OCI-M1 (cell line): ENCODE results near the gene B3GAT1.

Experiments used
- DNase-seq: peaks from one replicate; lab custom pipeline; 2025; lab: John Stamatoyannopoulos, UW

The B3GAT1 gene

GRCh38 chr11:134390706-134391569, 21.1 kb downstream of the B3GAT1 start:
- no peak for DNase-seq

GRCh38 chr11:134389464-134390180, 22.4 kb downstream of the B3GAT1 start:
- DNase-seq: no peak

DNA sequence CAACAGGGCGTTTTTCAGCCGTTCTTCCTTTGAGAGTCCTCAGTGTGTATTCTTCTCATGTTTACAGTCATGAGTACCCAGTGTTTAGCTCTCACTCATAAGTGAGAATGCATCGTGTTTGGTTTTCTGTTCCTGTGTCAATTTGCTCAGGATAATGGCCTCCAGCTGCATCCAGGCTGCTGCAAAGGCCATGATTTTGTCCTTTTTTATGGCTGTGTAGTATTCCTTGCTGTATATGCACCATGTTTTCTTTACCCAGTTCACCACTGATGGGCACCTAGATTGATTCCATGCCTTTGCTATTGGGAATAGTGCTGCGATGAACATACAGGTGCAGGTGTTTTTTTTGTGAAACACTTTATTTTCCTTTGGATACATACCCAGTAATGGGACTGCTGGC, 23.5 kb downstream of the B3GAT1 start:
- DNase-seq: no peak

DNA sequence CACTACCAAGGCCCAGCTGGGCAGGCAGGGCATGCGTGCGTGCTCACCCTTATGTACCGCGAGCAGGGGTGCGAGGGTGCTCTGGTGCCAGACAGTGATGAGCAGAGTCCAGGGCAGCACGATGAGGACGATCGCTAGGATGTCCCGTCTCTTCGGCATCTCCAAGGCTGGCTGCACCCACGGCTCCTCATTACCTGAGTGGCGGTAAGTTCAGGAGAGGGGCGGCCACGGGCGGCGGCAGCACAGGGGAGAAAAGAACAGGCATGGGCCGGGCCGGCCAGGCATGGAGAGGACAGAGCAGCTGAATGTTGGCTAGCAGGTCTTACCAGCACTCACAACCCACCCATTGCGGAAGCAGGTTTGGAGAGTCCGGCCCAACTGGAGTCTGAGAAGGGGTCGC, 24.5 kb downstream of the B3GAT1 start:
- no peak for DNase-seq

DNA sequence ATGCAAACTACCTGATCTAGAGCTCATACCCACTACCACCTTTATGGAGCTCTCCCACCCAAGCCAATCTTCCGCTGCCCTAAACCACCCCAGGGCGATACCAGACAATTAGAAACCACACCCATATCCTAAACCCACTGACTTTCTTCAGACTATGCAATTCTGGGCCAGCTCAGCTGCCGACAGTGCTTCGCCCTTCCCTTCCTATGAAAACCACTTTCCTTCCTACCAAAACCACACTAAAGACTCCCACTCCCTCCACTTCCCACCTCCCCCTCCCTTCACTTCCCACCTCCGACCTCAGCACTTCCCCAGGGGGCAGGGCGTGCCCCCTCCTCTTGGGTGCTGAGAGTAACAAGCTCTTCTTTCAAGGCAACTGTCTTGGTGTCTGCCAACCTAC, 25.1 kb downstream of the B3GAT1 start:
- DNase-seq: peak; percentile 17

GRCh38 chr11:134385774-134386565, 26.1 kb downstream of the B3GAT1 start:
- DNase-seq: no peak

GRCh38 chr11:134385171-134385570, 26.9 kb downstream of the B3GAT1 start:
- no peak for DNase-seq

- no peak for DNase-seq
Observed at GRCh38 chr11:134384406-134384805, 27.6 kb downstream of the B3GAT1 start.

GRCh38 chr11:134383576-134384221, 28.3 kb downstream of the B3GAT1 start:
- DNase-seq: no peak

DNA sequence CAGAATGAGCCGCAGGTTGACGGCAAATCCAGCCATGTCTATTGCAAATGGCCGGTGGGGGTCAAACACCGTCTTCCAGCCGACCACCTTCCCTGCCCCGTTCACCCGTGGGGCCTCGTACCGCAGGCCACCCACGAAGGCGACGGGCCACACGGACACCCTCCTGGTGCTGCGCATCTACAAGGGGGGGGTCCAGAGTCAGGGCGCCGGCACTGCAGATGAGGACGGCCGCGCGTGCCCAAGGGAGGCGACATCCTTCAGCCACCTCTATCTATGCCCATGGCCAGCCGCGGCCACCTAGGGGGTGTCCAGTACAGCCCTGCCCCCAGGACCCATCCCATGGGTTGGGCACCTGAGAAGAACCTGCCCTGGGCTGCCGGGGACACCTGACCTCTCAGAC, 29.2 kb downstream of the B3GAT1 start:
- no peak for DNase-seq

GRCh38 chr11:134382257-134382656, 29.8 kb downstream of the B3GAT1 start:
- DNase-seq: no peak

DNA sequence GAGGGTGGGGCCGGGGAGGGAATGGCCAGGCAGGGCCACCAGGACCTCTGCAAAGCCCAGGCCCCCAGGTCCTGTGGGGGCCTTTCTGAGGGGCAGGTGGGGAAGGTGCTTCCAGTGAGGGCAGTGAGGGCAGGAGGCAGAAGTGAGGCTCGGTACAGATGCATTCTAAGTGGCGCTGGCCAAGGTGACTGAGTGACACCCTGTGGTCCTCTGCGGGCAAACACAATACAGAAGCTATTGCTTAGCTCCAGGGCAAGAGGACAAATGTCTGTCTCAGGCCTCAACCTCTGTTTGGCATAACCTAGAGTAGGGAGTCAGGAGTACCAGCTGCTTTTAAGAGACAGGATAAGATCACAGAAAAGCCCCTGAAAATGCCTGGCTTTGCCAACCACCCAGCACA, 31.3 kb downstream of the B3GAT1 start:
- peak; percentile 20 for DNase-seq

GRCh38 chr11:134380229-134380628, 31.8 kb downstream of the B3GAT1 start:
- DNase-seq: no peak

DNA sequence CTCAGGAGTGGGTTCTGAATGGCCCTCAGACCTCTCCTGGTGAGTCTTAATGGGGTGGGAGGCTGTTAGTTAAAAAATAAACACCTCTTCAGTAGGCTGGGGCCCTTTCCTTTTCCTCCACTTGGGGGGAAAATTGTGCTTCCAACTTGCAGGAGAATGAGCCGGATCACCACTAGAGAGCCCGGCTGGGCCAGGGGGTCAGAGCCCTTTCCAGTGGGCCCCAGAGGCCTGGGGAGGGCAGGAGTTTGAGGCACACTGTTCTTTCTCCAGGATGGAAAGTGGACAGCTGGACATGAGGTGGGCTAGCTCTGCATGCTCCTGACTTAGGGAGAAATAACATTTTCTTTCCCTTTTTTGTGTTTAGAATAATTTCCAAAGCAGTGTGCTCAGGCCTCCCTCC, 32.8 kb downstream of the B3GAT1 start:
- DNase-seq: no peak

- no peak for DNase-seq
Observed at GRCh38 chr11:134377876-134378275, 34.2 kb downstream of the B3GAT1 start.

- DNase-seq: no peak
Observed at GRCh38 chr11:134376150-134376921, 35.7 kb downstream of the B3GAT1 start.

DNA sequence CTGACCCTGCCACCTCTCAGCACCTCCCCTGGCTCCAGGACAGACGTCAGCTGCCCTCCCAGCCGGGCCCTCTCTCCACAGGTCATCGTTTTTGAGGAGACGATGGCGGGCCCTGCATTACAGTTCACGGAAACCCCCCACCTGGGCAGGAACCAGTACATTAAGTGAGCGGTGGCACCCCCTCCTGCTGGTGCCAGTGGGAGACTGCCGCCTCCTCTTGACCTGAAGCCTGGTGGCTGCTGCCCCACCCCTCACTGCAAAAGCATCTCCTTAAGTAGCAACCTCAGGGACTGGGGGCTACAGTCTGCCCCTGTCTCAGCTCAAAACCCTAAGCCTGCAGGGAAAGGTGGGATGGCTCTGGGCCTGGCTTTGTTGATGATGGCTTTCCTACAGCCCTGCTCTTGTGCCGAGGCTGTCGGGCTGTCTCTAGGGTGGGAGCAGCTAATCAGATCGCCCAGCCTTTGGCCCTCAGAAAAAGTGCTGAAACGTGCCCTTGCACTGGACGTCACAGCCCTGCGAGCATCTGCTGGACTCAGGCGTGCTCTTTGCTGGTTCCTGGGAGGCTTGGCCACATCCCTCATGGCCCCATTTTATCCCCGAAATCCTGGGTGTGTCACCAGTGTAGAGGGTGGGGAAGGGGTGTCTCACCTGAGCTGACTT, 37.0 kb downstream of the B3GAT1 start:
- DNase-seq: no peak

DNA sequence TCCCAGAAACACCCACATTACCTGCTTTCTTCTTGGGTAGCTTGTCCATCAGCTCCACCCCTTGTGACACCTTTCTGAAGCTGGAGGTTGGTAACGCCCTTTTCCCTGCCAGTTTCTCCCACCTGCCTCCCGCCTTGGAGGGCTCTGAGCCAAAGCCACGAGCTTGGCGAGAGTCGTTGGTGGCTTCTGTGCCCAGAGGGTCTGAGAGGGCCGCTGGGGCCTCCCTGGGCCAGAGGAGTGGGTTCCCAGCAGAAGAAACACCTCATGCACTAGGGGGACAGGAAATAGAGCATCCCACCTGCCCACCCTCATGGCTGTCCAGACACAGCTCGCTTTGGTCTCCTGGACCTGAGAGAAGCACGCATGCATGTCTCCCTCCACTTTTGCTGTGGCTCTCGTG, 37.9 kb downstream of the B3GAT1 start:
- DNase-seq: no peak

- no peak for DNase-seq
Observed at GRCh38 chr11:134373591-134374052, 38.4 kb downstream of the B3GAT1 start.

DNA sequence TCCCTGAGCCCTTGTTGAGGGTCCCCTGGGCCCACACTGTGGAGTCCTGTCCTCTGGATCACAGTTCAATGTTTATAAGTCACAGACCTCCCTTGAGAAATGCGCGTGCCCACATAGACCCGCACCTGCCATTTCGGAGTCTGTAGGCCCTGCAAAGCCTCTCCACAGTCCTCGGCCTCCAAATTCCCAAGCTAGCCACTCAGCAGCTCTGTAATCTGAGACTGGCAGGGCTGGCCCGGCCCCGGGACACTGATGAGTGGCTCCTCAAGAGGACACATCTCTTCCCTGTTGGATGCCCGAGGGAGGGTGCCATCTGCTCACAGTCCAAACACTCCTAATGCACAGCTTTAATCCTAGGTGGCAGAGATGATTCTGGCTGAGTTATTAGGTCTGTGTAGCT, 39.1 kb downstream of the B3GAT1 start:
- no peak for DNase-seq

DNA sequence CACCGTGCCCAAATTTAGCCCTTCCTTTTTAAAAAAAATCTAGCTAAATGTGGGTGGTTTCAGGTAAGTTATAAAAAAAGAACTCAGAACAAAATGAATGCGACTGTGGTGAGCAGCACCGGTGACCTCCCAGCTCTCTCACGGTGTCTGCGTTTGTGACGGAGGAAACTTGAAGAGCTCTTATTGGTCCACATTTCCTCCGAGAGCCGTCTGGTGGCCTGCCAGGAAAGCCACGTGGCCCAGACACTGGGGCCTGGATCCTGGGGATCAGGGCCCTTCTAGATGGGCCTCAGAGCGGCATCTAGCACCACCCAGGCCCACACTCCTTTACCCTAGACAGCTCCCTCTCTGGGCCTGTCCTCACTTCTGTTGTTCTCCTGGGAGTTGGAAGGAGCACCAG, 39.5 kb downstream of the B3GAT1 start:
- no peak for DNase-seq
